NCI-H2196 treated with DMSO at 0.1 percent for 48 hours (cell line): ENCODE data around the gene ACOT8.
"Not testable (repeated sequence)": the region's sequence is repeated elsewhere in the genome, so short reads cannot be mapped to it uniquely, and the experiment has no call there.

Experiments
- DNase-seq: peaks from one replicate; lab custom pipeline; 2025; ENCODE audit not compliant: unreplicated experiment; lab: John Stamatoyannopoulos, UW

ACOT8 gene

GRCh38 chr20:45857114-45857881, at the start of gene ACOT8, which contains the start of gene ZSWIM3:
Gene ACOT8 (minus strand): TSS chr20:45857392. CDS start chr20:45857315, 77 bp downstream.
Gene ZSWIM3 (plus strand): TSS chr20:45857614. CDS start chr20:45857826, 212 bp downstream.
- DNase-seq, result peak; percentile 95

GRCh38 chr20:45905505-45906079, 48.4 kb upstream of the ACOT8 start:
- DNase-seq, result no peak

GRCh38 chr20:45904583-45905504, 47.7 kb upstream of the ACOT8 start:
- no peak for DNase-seq

- DNase-seq, result no peak
These were observed 45.1 kb upstream of the ACOT8 start for GRCh38 chr20:45902199-45902701.

- not testable (repeated sequence) for DNase-seq
These were observed 44.1 kb upstream of the ACOT8 start for GRCh38 chr20:45901332-45901731.

- no peak for DNase-seq
These were observed 42.0 kb upstream of the ACOT8 start for GRCh38 chr20:45899046-45899835.

GRCh38 chr20:45898285-45898684, 41.1 kb upstream of the ACOT8 start:
- DNase-seq, result no peak

- no peak for DNase-seq
These were observed 40.5 kb upstream of the ACOT8 start for GRCh38 chr20:45897692-45898091.

- no peak for DNase-seq
These were observed 40.1 kb upstream of the ACOT8 start for GRCh38 chr20:45897289-45897688.

- DNase-seq, result no peak
These were observed 39.5 kb upstream of the ACOT8 start for GRCh38 chr20:45896641-45897161.

- no peak for DNase-seq
These were observed 37.6 kb upstream of the ACOT8 start for GRCh38 chr20:45894797-45895196.

- no peak for DNase-seq
These were observed 36.6 kb upstream of the ACOT8 start for GRCh38 chr20:45893831-45894230.

GRCh38 chr20:45892828-45893500, 35.8 kb upstream of the ACOT8 start:
- no peak for DNase-seq

- no peak for DNase-seq
These were observed 35.0 kb upstream of the ACOT8 start for GRCh38 chr20:45892049-45892825.

GRCh38 chr20:45890985-45891983, 34.1 kb upstream of the ACOT8 start, which contains the start of the genes CTSA and NEURL2:
Gene CTSA (plus strand): TSS chr20:45891335. CDS start chr20:45891569, 234 bp downstream.
Gene NEURL2 (minus strand): TSS chr20:45891208. CDS start chr20:45890991, 217 bp downstream.
- DNase-seq, result peak; percentile 48

- DNase-seq, result peak; percentile 34
These were observed 33.1 kb upstream of the ACOT8 start for GRCh38 chr20:45890077-45890984.
